Myocyte (in vitro differentiated cells): ENCODE measurements around the gene IFITM1. TPM values are rescaled to one million over a fixed set of nuclear protein-coding genes. Genes with fewer than 3 reads are reported as not detected.

ENCODE experiments used
- DNase-seq: peaks from one replicate; pipeline ENCODE4 v3.0.0-alpha.2; 2012; ENCODE audit warnings: low read depth
- polyA plus RNA-seq: library from polyadenylated mRNA; unstranded; fragments of >200 nt; gene quantifications from one replicate; pipeline ENCODE4 v1.2.1, GENCODE V29; 2012; ENCODE audit warnings: missing spikeins
- total RNA-seq: library from RNA; depleted of rRNA; stranded (reverse); fragments of >200 nt; gene quantifications from 2 replicates; pipeline ENCODE4 v1.2.3, GENCODE V29; 2014

Gene IFITM1
- total RNA-seq = 14.3 and 17.3 TPM in 2 replicates
- 0.97 TPM for polyA plus RNA-seq

DNA sequence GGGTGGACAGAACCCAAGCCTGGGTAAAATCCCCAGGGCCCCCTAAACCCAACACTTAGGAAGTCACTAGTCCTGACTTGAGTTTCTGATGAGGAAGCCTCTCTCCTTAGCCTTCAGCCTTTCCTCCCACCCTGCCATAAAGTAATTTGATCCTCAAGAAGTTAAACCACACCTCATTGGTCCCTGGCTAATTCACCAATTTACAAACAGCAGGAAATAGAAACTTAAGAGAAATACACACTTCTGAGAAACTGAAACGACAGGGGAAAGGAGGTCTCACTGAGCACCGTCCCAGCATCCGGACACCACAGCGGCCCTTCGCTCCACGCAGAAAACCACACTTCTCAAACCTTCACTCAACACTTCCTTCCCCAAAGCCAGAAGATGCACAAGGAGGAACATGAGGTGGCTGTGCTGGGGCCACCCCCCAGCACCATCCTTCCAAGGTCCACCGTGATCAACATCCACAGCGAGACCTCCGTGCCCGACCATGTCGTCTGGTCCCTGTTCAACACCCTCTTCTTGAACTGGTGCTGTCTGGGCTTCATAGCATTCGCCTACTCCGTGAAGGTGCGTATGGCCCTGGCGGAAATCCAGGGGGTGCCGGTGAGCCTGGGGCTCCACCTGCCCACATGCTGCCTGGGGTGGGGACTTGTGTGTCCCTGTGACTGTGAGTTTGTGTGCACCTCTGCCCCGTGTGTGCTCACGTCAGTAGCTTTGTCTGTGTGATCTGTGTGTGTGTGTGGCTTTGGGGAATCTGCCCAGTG is at the start of gene IFITM1:
IFITM1 (plus strand) TSS at position 254 of the 767 bp plus-strand sequence; CDS start at position 385, 131 bp downstream.
- peak; percentile 31 for DNase-seq

- DNase-seq = no peak
These were observed 47.0 kb upstream of the IFITM1 start for GRCh38 chr11:266676-267439.

DNA sequence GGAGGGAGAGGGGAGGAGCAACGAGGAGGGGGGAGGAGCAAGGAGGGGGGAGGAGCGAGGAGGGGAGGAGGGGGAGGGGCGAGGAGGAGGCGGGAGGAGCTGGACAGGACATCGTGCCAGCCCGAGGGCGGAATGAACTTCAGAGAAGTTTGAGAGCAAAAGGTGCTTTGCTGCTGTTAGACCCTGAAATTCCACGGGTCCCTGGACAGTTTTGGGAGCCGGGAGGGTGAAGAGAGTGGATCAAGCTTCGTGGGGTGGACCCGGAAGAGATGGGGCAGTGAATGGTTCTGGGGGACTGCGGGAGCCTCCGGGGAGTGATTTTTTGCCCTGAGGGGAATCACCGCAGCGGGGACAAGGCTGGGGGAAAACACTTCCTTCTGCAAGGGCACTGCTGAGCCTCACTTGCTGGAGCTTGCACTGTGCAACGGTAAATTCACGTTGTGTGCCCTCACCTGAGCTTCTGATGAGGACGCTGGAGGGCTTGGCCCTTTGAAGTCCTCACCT is 46.3 kb upstream of the IFITM1 start:
- DNase-seq = no peak

DNA sequence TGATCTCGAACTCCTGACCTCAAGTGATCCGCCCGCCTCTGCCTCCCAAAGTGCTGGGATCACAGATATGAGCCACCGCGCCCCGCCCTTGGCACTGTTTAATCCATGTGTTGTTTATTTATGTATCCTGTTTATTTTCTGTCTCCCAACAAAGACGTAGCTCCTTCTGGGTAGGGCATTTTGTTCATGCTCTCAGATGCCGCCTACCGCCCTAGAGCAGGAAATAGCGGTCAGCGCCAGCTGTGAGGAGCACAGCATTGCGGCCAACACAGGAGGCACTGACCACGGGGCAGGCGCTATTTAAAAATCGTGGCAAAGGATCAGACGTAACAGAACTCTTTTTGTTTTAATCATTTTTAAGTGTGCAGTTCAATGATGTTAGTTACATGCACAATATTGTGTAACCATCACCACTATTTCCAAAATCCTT is 45.1 kb upstream of the IFITM1 start:
- peak; percentile 95 for DNase-seq

DNA sequence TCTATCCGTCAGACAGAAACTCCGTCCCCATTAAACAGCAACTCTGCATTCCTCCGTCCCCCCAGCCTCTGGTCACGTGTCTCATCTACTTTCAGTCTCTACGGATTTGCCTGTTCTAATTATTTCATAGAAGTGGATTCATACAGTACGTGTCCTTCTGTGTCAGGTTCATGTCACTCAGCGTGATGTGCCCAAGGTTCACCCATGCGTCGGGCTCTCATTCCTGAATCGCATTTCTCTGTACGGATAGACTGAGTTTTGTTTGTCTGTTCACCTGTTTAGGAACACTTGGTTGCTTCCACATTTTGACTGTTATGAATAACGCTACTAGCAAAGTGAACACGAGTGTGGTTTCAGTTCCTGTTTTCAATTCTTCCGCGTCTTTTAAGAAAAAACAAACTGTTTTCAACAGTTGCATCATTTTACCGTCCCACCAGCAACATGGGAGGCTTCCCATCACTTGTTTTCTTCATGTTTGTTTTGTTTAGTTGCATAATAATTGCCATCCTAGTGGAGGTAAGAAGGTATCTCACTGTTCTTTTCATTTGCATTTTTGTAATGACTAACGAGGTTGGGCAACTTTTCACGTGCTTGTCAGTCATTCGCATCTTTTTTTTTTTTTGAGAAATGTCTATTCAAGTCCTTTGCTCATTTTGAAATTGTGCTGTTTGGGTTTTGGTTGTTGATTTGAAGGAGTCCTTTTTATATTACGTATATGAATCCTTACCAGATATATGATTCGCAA is 44.5 kb upstream of the IFITM1 start:
- no peak for DNase-seq

- DNase-seq = no peak
These were observed 43.2 kb upstream of the IFITM1 start for GRCh38 chr11:270451-271318.

GRCh38 chr11:271319-271715 is 42.5 kb upstream of the IFITM1 start:
- no peak for DNase-seq

DNA sequence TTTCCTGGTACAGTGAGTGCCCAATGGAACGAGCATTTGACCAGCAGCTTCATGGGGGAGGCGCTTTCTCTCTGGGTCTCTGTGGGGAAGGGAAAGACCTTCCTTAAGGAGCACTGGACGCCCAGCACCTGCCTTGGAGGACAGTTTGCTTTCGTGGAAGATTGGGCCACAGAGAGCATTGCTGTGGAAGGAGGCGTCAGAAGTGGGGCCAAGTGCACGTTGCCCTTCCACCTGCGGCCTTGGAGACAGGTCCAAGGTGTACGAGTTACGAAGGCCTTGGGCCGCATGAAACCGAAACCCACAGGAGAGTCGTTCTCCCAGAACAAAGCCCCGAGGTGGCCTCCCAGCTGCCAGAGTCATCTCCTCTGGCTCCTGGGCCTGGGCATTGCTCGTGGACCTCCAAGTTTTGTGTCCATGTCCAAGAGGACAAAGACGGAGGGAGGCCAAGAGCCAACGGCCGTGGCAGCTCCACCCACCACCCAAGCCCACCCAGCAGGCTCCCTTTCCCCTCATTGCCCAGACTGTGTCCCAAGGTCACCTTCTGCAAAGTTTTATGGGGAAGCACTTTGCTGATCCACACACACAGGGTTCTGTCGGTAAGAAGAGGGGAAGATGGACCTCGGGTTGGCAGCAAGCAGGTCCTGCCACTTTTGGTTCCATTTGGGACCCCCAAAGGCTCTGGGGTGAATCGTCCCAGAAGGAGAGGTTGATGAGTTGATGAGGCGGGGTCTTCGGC is 41.5 kb upstream of the IFITM1 start:
- no peak for DNase-seq

GRCh38 chr11:272931-273198 is 41.0 kb upstream of the IFITM1 start:
- no peak for DNase-seq

GRCh38 chr11:276219-276618 is 37.6 kb upstream of the IFITM1 start:
- DNase-seq = no peak

DNA sequence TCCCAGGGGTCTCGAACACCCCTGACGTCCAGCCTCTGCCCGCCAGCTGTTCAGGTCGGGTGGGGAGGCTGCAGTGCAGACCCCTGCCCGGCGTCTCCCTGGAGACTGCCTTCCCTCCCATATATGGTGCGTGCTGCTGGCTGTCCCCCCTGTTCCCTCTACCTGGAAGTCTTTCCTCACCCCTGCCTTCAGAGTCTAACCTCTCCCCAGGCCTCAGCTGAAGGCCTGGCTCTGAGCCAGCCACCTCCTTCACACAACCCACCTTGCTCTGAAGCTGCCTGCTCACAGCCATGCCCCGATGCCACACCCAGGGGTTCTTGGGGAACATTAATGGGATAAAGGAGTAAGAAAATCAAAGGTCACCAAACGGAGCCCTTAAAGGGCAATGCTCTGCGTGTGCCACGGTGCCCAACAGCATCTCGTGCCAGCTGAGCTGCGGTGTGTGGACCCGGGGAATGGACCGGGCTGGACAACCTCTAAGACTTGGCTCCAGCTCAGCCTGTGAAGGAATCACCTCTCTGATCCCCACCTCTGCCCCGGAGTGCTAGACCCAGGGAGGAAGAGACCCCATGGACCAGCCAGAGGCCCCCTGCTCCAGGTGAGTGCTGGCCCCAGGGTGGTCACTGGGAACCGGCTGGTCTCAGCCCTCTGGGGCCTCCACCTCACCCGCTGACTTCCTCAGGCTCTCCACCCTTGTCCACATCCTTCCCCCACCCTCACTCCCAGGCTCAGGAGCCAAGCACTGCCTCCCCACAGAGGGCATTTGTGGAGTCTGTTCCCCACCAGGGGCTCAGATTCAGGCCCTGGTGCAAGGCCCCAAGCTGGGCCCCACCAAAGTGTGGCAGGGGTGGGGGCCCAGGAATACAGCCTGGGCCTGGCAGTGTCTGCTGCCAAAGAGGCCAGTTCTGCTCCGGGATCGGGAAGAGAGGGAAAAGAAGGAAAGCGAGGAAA is 35.6 kb upstream of the IFITM1 start, which contains the start of gene NLRP6:
NLRP6 (plus strand) TSS at position 407 of the 951 bp plus-strand sequence; CDS start at position 570, 163 bp downstream.
- no peak for DNase-seq

GRCh38 chr11:279040-279965 is 34.5 kb upstream of the IFITM1 start:
- no peak for DNase-seq

DNA sequence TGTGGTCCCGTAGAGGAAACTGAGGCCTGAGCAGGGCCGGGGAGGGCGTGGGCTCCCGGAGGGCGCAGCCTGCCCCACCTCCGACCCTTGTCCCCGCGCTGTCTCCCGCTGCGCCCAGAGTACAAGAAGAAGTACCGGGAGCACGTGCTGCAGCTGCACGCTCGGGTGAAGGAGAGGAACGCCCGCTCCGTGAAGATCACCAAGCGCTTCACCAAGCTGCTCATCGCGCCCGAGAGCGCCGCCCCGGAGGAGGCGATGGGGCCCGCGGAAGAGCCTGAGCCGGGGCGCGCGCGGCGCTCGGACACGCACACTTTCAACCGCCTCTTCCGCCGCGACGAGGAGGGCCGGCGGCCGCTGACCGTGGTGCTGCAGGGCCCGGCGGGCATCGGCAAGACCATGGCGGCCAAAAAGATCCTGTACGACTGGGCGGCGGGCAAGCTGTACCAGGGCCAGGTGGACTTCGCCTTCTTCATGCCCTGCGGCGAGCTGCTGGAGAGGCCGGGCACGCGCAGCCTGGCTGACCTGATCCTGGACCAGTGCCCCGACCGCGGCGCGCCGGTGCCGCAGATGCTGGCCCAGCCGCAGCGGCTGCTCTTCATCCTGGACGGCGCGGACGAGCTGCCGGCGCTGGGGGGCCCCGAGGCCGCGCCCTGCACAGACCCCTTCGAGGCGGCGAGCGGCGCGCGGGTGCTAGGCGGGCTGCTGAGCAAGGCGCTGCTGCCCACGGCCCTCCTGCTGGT is 33.7 kb upstream of the IFITM1 start:
- no peak for DNase-seq

GRCh38 chr11:280706-281485 is 32.9 kb upstream of the IFITM1 start:
- no peak for DNase-seq

DNA sequence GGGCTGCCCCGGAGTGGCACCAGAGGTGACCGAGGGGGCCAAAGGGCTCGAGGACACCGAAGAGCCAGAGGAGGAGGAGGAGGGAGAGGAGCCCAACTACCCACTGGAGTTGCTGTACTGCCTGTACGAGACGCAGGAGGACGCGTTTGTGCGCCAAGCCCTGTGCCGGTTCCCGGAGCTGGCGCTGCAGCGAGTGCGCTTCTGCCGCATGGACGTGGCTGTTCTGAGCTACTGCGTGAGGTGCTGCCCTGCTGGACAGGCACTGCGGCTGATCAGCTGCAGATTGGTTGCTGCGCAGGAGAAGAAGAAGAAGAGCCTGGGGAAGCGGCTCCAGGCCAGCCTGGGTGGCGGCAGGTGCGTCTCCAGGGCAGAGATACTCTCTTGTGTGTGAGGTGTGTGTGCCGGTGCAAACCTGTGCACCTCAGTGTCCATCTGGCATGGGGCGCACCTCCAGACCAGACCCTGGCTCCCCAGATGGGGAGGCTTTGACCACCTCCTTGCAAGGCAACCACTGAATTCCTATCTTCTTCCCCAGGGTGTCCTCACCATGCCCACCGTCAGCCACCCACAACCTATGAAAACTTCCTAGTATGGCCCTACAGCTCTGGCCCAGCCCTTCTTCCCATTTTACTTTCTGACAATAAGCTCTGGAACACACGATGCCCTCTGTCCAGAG is 32.2 kb upstream of the IFITM1 start:
- DNase-seq = no peak

GRCh38 chr11:282171-282570 is 31.7 kb upstream of the IFITM1 start:
- no peak for DNase-seq
